ENCODE data around the gene RNF7. TPM values are rescaled to one million over a fixed set of nuclear protein-coding genes. Genes with fewer than 3 reads are reported as not detected.
"Not testable (repeated sequence)": the region's sequence is repeated elsewhere in the genome, so short reads cannot be mapped to it uniquely, and the experiment has no call there.

The RNF7 gene
- polyA plus RNA-seq, 1 donor = 110 TPM

GRCh38 chr3:141776885-141777284 lies 38.8 kb downstream of the RNF7 start:
- WGBS (ENCODE audit: insufficient coverage, low lambda C conversion rate) = no CpG with 5 or more reads among the region's 15 CpGs
- no peaks in the 10 kb centered on the region for H3K4me1 ChIP-seq (ENCODE audit: control insufficient read depth, insufficient read depth, low read length)
- no peaks in the 10 kb centered on the region for H3K36me3 ChIP-seq (ENCODE audit: control insufficient read depth, insufficient read depth, low read length)
- H3K9me3 ChIP-seq (ENCODE audit: control insufficient read depth, low read depth, low read length) = no peaks in the 10 kb centered on the region
- no peaks in the 10 kb centered on the region for H3K27me3 ChIP-seq (ENCODE audit: control insufficient read depth, insufficient read depth, low read length)
- no peak for DNase-seq
- H3K4me3 ChIP-seq (ENCODE audit: low read length) = no peak overlapping the region
- H3K27ac ChIP-seq (ENCODE audit: low read length) = no peak overlapping the region

- Histone ChIP-seq H3K36me3 (ENCODE audit: control insufficient read depth, insufficient read depth, low read length) (no peaks in the 10 kb centered on the region), H3K27me3 (ENCODE audit: control insufficient read depth, insufficient read depth, low read length) (no peaks in the 10 kb centered on the region), H3K27ac (ENCODE audit: low read length) (no peak overlapping the region), H3K4me3 (ENCODE audit: low read length) (no peak overlapping the region), H3K9me3 (ENCODE audit: control insufficient read depth, low read depth, low read length) (no peaks in the 10 kb centered on the region), H3K4me1 (ENCODE audit: control insufficient read depth, insufficient read depth, low read length) (no peaks in the 10 kb centered on the region)
- WGBS (ENCODE audit: insufficient coverage, low lambda C conversion rate) = no CpG with 5 or more reads among the region's 42 CpGs
- DNase-seq = no peak
Observed at GRCh38 chr3:141777957-141778813, 40.1 kb downstream of the RNF7 start.

GRCh38 chr3:141779667-141780066 lies 41.6 kb downstream of the RNF7 start:
- Histone ChIP-seq H3K4me3 (ENCODE audit: low read length) (no peak overlapping the region), H3K27me3 (ENCODE audit: control insufficient read depth, insufficient read depth, low read length) (no peaks in the 10 kb centered on the region), H3K27ac (ENCODE audit: low read length) (no peak overlapping the region), H3K9me3 (ENCODE audit: control insufficient read depth, low read depth, low read length) (no peaks in the 10 kb centered on the region), H3K4me1 (ENCODE audit: control insufficient read depth, insufficient read depth, low read length) (no peaks in the 10 kb centered on the region), H3K36me3 (ENCODE audit: control insufficient read depth, insufficient read depth, low read length) (no peaks in the 10 kb centered on the region)
- no peak for DNase-seq
- no CpG with 5 or more reads among the region's 1 CpG for WGBS (ENCODE audit: insufficient coverage, low lambda C conversion rate)

- 100% methylated on average over 1 of the region's 4 CpGs for WGBS (ENCODE audit: insufficient coverage, low lambda C conversion rate)
- no peak for DNase-seq
- no peaks in the 10 kb centered on the region for H3K36me3 ChIP-seq (ENCODE audit: control insufficient read depth, insufficient read depth, low read length)
- H3K9me3 ChIP-seq (ENCODE audit: control insufficient read depth, low read depth, low read length) = no peaks in the 10 kb centered on the region
- H3K27ac ChIP-seq (ENCODE audit: low read length) = no peak overlapping the region
- H3K27me3 ChIP-seq (ENCODE audit: control insufficient read depth, insufficient read depth, low read length) = no peaks in the 10 kb centered on the region
- no peaks in the 10 kb centered on the region for H3K4me1 ChIP-seq (ENCODE audit: control insufficient read depth, insufficient read depth, low read length)
- no peak overlapping the region for H3K4me3 ChIP-seq (ENCODE audit: low read length)
Observed at GRCh38 chr3:141782386-141782932, 44.4 kb downstream of the RNF7 start.

- no peak for DNase-seq
- H3K27me3 ChIP-seq (ENCODE audit: control insufficient read depth, insufficient read depth, low read length) = no peaks in the 10 kb centered on the region
- WGBS (ENCODE audit: insufficient coverage, low lambda C conversion rate) = no CpG with 5 or more reads among the region's 6 CpGs
- no peaks in the 10 kb centered on the region for H3K36me3 ChIP-seq (ENCODE audit: control insufficient read depth, insufficient read depth, low read length)
- no peak overlapping the region for H3K27ac ChIP-seq (ENCODE audit: low read length)
- H3K4me3 ChIP-seq (ENCODE audit: low read length) = no peak overlapping the region
- no peaks in the 10 kb centered on the region for H3K4me1 ChIP-seq (ENCODE audit: control insufficient read depth, insufficient read depth, low read length)
- no peaks in the 10 kb centered on the region for H3K9me3 ChIP-seq (ENCODE audit: control insufficient read depth, low read depth, low read length)
Observed at GRCh38 chr3:141783632-141784031, 45.5 kb downstream of the RNF7 start.

GRCh38 chr3:141784096-141784495 lies 46.0 kb downstream of the RNF7 start:
- H3K36me3 ChIP-seq (ENCODE audit: control insufficient read depth, insufficient read depth, low read length) = no peaks in the 10 kb centered on the region
- DNase-seq = no peak
- no peak overlapping the region for H3K27ac ChIP-seq (ENCODE audit: low read length)
- WGBS (ENCODE audit: insufficient coverage, low lambda C conversion rate) = 83% methylated on average over 2 of the region's 8 CpGs
- no peaks in the 10 kb centered on the region for H3K27me3 ChIP-seq (ENCODE audit: control insufficient read depth, insufficient read depth, low read length)
- no peak overlapping the region for H3K4me3 ChIP-seq (ENCODE audit: low read length)
- no peaks in the 10 kb centered on the region for H3K4me1 ChIP-seq (ENCODE audit: control insufficient read depth, insufficient read depth, low read length)
- H3K9me3 ChIP-seq (ENCODE audit: control insufficient read depth, low read depth, low read length) = no peaks in the 10 kb centered on the region

- DNase-seq = no peak
- Histone ChIP-seq H3K4me3 (ENCODE audit: low read length) (no peak overlapping the region), H3K4me1 (ENCODE audit: control insufficient read depth, insufficient read depth, low read length) (no peaks in the 10 kb centered on the region), H3K27ac (ENCODE audit: low read length) (no peak overlapping the region), H3K9me3 (ENCODE audit: control insufficient read depth, low read depth, low read length) (no peaks in the 10 kb centered on the region), H3K27me3 (ENCODE audit: control insufficient read depth, insufficient read depth, low read length) (no peaks in the 10 kb centered on the region), H3K36me3 (ENCODE audit: control insufficient read depth, insufficient read depth, low read length) (no peaks in the 10 kb centered on the region)
- no CpG with 5 or more reads among the region's 2 CpGs for whole genome bisulfite sequencing (ENCODE audit: insufficient coverage, low lambda C conversion rate)
Observed at GRCh38 chr3:141784531-141784930, 46.4 kb downstream of the RNF7 start.

- 80% methylated on average over 1 of the region's 4 CpGs for WGBS (ENCODE audit: insufficient coverage, low lambda C conversion rate)
- no peak overlapping the region for H3K27ac ChIP-seq (ENCODE audit: low read length)
Observed at GRCh38 chr3:141788149-141788548, 50.1 kb downstream of the RNF7 start.

GRCh38 chr3:141788750-141789149 lies 50.7 kb downstream of the RNF7 start:
- not testable (repeated sequence) for H3K36me3 ChIP-seq (ENCODE audit: control insufficient read depth, insufficient read depth, low read length); H3K27me3 ChIP-seq (ENCODE audit: control insufficient read depth, insufficient read depth, low read length); H3K9me3 ChIP-seq (ENCODE audit: control insufficient read depth, low read depth, low read length); H3K4me1 ChIP-seq (ENCODE audit: control insufficient read depth, insufficient read depth, low read length); H3K27ac ChIP-seq (ENCODE audit: low read length); DNase-seq; H3K4me3 ChIP-seq (ENCODE audit: low read length)
- no CpG with 5 or more reads among the region's 5 CpGs for WGBS (ENCODE audit: insufficient coverage, low lambda C conversion rate)

More at GRCh38 chr3:141788149-141788548, 50.1 kb downstream of the RNF7 start:
- no peaks in the 10 kb centered on the region for H3K36me3 ChIP-seq (ENCODE audit: control insufficient read depth, insufficient read depth, low read length)
- DNase-seq = no peak
- no peaks in the 10 kb centered on the region for H3K4me1 ChIP-seq (ENCODE audit: control insufficient read depth, insufficient read depth, low read length)
- H3K9me3 ChIP-seq (ENCODE audit: control insufficient read depth, low read depth, low read length) = no peaks in the 10 kb centered on the region
- H3K4me3 ChIP-seq (ENCODE audit: low read length) = no peak overlapping the region
- no peaks in the 10 kb centered on the region for H3K27me3 ChIP-seq (ENCODE audit: control insufficient read depth, insufficient read depth, low read length)

- Histone ChIP-seq H3K4me1 (ENCODE audit: control insufficient read depth, insufficient read depth, low read length) (no peaks in the 10 kb centered on the region), H3K9me3 (ENCODE audit: control insufficient read depth, low read depth, low read length) (no peaks in the 10 kb centered on the region), H3K27ac (ENCODE audit: low read length) (no peak overlapping the region), H3K36me3 (ENCODE audit: control insufficient read depth, insufficient read depth, low read length) (no peaks in the 10 kb centered on the region), H3K4me3 (ENCODE audit: low read length) (no peak overlapping the region), H3K27me3 (ENCODE audit: control insufficient read depth, insufficient read depth, low read length) (no peaks in the 10 kb centered on the region)
- no peak for DNase-seq
- no CpG with 5 or more reads among the region's 7 CpGs for WGBS (ENCODE audit: insufficient coverage, low lambda C conversion rate)
Observed at GRCh38 chr3:141789281-141789680, 51.2 kb downstream of the RNF7 start.

- no peaks in the 10 kb centered on the region for H3K4me1 ChIP-seq (ENCODE audit: control insufficient read depth, insufficient read depth, low read length)
- WGBS (ENCODE audit: insufficient coverage, low lambda C conversion rate) = no CpG with 5 or more reads among the region's 4 CpGs
- no peak overlapping the region for H3K27ac ChIP-seq (ENCODE audit: low read length)
Observed at GRCh38 chr3:141790171-141790570, 52.1 kb downstream of the RNF7 start.

More at GRCh38 chr3:141790171-141790570, 52.1 kb downstream of the RNF7 start:
- DNase-seq = no peak
- H3K4me3 ChIP-seq (ENCODE audit: low read length) = no peak overlapping the region
- no peaks in the 10 kb centered on the region for H3K27me3 ChIP-seq (ENCODE audit: control insufficient read depth, insufficient read depth, low read length)
- no peaks in the 10 kb centered on the region for H3K9me3 ChIP-seq (ENCODE audit: control insufficient read depth, low read depth, low read length)
- H3K36me3 ChIP-seq (ENCODE audit: control insufficient read depth, insufficient read depth, low read length) = no peaks in the 10 kb centered on the region
